ENCODE results near the gene MYPN.

DNA sequence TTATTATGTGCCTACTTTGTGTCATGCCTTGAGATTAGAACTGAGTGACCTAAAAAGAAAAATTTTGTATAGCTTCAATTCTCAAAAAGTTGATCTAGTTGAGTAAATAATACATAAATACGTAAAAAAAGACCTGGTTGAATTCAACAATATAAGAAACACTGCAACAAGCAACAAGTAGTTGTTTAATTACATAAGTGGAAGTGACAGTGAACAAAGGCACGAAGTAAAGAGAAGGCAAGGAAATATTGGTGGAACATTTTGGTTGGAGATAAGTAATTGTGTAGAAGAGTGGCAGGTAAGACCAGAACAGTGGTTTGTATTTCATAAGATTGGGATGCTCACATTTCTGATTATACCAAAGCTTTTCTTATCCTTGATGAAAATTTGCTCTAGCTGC is 8.2 kb upstream of the MYPN start:
- TF ChIP-seq CTCF (IDR thresholded peaks at IDR 0.05) (no peak), POLR2AphosphoS5 (IDR thresholded peaks at IDR 0.05) (no peak), POLR2A (IDR thresholded peaks at IDR 0.05) (no peak)
